GM23338 (cell line): Measurements from ENCODE around the gene PAQR6. TPM values are rescaled to one million over a fixed set of nuclear protein-coding genes. Genes with fewer than 3 reads are reported as not detected.

Source experiments
- ATAC-seq: fragments of 200-7000 bp; cut with Tn5 transposase; 3 replicates; pipeline ENCODE4 v1.9.1; 2020
- DNase-seq: peaks from one replicate; pipeline ENCODE4 v3.0.0-alpha.2; 2015; ENCODE audit warnings: low spot score
- H2AFZ ChIP-seq: fragments of 200-600 bp; sonication (generic); 2 replicates; pipeline ENCODE4 v1.8.0; 2016; ENCODE audit warnings: antibody characterized with exemption, mild to moderate bottlenecking, moderate library complexity
- H3F3A ChIP-seq: fragments of 200-600 bp; sonication (generic); replicated peaks from 2 replicates; pipeline ENCODE4 v1.8.0; 2017; ENCODE audit warnings: antibody characterized with exemption, mixed run types, low read depth
- H3K27ac ChIP-seq: fragments of 200-600 bp; sonication (generic); 2 replicates; pipeline ENCODE4 v1.6.1; 2016; ENCODE audit warnings: low read depth
- H3K27me3 ChIP-seq: fragments of 200-600 bp; sonication (generic); 2 replicates; pipeline ENCODE4 v1.8.0; 2016; ENCODE audit warnings: mild to moderate bottlenecking, mixed run types, moderate library complexity; ENCODE audit not compliant: insufficient read depth
- H3K36me3 ChIP-seq: fragments of 200-600 bp; sonication (generic); 2 replicates; pipeline ENCODE4 v1.8.0; 2016; ENCODE audit warnings: mild to moderate bottlenecking; ENCODE audit not compliant: insufficient read depth
- H3K4me1 ChIP-seq: fragments of 200-600 bp; sonication (generic); 2 replicates; pipeline ENCODE4 v1.8.0; 2016; ENCODE audit warnings: mild to moderate bottlenecking, moderate library complexity; ENCODE audit not compliant: insufficient read depth
- H3K4me2 ChIP-seq: fragments of 200-600 bp; sonication (generic); 2 replicates; pipeline ENCODE4 v1.7.1; 2017; ENCODE audit warnings: mixed run types
- H3K4me3 ChIP-seq: fragments of 200-600 bp; sonication (generic); 2 replicates; pipeline ENCODE4 v1.6.1; 2016; ENCODE audit warnings: mixed run types
- H3K79me2 ChIP-seq: fragments of 200-600 bp; sonication (generic); replicated peaks from 2 replicates; pipeline ENCODE4 v1.8.0; 2017; ENCODE audit warnings: mild to moderate bottlenecking; ENCODE audit not compliant: insufficient read depth
- H3K9me2 ChIP-seq: fragments of 200-600 bp; sonication (generic); 2 replicates; pipeline ENCODE4 v1.8.0; 2017; ENCODE audit not compliant: insufficient read depth
- H4K20me1 ChIP-seq: fragments of 200-600 bp; sonication (generic); replicated peaks from 2 replicates; pipeline ENCODE4 v1.8.0; 2017; ENCODE audit warnings: mild to moderate bottlenecking; ENCODE audit not compliant: insufficient read depth
- H3K27ac Mint-ChIP-seq: 2 replicates; pipeline ENCODE4 v1.8.0; 2020; ENCODE audit warnings: inconsistent platforms, mild to moderate bottlenecking, moderate library complexity, mixed read lengths
- H3K27me3 Mint-ChIP-seq: 3 replicates; pipeline ENCODE4 v1.8.0; 2022; ENCODE audit warnings: low read depth, mild to moderate bottlenecking, moderate library complexity, mixed read lengths, inconsistent platforms; ENCODE audit not compliant: insufficient read depth, poor library complexity
- H3K36me3 Mint-ChIP-seq: 3 replicates; pipeline ENCODE4 v1.8.0; 2021; ENCODE audit warnings: low read depth, mild to moderate bottlenecking, inconsistent platforms, moderate library complexity, mixed read lengths
- H3K4me1 Mint-ChIP-seq: 3 replicates; pipeline ENCODE4 v1.8.0; 2020; ENCODE audit warnings: mild to moderate bottlenecking, inconsistent platforms, mixed read lengths
- H3K4me3 Mint-ChIP-seq: 3 replicates; pipeline ENCODE4 v1.8.0; 2021; ENCODE audit warnings: moderate library complexity, mild to moderate bottlenecking, inconsistent platforms, mixed read lengths
- H3K9me3 Mint-ChIP-seq: 3 replicates; pipeline ENCODE4 v1.8.0; 2020; ENCODE audit warnings: moderate library complexity, mild to moderate bottlenecking, inconsistent platforms, mixed read lengths
- CREB1 ChIP-seq: fragments of 250-450 bp; sonication (Bioruptor Pico); IDR thresholded peaks from 2 replicates; pipeline ENCODE4 v1.5.0; 2020; ENCODE audit warnings: low read depth, mild to moderate bottlenecking, moderate library complexity
- EZH2 ChIP-seq: fragments of 200-600 bp; sonication (generic); IDR thresholded peaks from one replicate; pipeline ENCODE4 v1.8.0; 2017; ENCODE audit warnings: antibody characterized with exemption, mild to moderate bottlenecking, low read depth; ENCODE audit not compliant: unreplicated experiment
- EZH2phosphoT487 ChIP-seq: fragments of 200-600 bp; sonication (generic); IDR thresholded peaks from one replicate; pipeline ENCODE4 v1.8.1; 2018; ENCODE audit warnings: antibody characterized with exemption; ENCODE audit not compliant: unreplicated experiment
- JUNB ChIP-seq: IDR thresholded peaks from one replicate; pipeline ENCODE4 v1.6.1; 2016; ENCODE audit warnings: antibody characterized with exemption; ENCODE audit not compliant: unreplicated experiment
- NANOG ChIP-seq: IDR thresholded peaks from 2 replicates; pipeline ENCODE4 v1.6.1; 2016; ENCODE audit warnings: antibody characterized with exemption, borderline replicate concordance
- STAT1 ChIP-seq: IDR thresholded peaks from one replicate; pipeline ENCODE4 v1.6.1; 2016; ENCODE audit warnings: antibody characterized with exemption; ENCODE audit not compliant: unreplicated experiment
- ZNF114 ChIP-seq: fragments of 250-450 bp; sonication (Bioruptor Pico); IDR thresholded peaks from 2 replicates; pipeline ENCODE4 v1.5.0; 2020; ENCODE audit warnings: mild to moderate bottlenecking, moderate library complexity
- ZNF331 ChIP-seq: fragments of 250-450 bp; sonication (Bioruptor Pico); IDR thresholded peaks from 2 replicates; pipeline ENCODE4 v1.5.0; 2020; ENCODE audit warnings: low read depth, mild to moderate bottlenecking, moderate library complexity
- polyA plus RNA-seq: library from polyadenylated mRNA; unstranded; fragments of >200 nt; fragmentation: Nextera tagmentation; extraction: Ambion mirVana; gene quantifications from 2 replicates; pipeline ENCODE4 v1.2.1, GENCODE V29; 2016
- total RNA-seq: library from RNA; depleted of rRNA; stranded (reverse); fragments of >200 nt; shearing (Covaris generic); gene quantifications from 2 replicates; pipeline ENCODE4 v1.2.3, GENCODE V29; 2014
- TF ChIP-seq, protein P1 (sequence below): IDR thresholded peaks from 2 replicates; pipeline ENCODE4 v1.6.1; 2016; ENCODE audit warnings: antibody characterized with exemption
- TF ChIP-seq, protein P2 (sequence below), 2 experiments: fragments of 200-600 bp in 1 of 2; sonication (generic) in 1 of 2; conservative IDR thresholded peaks; 2 replicates each; pipeline versions ENCODE4 v1.5.1 to v1.6.1; 2016 to 2017; ENCODE audit warnings: antibody characterized with exemption in 2 of 2, low read depth in 2 of 2, mild to moderate bottlenecking in 2 of 2, moderate library complexity in 1 of 2
- TF ChIP-seq, protein P3 (sequence below): fragments of 250-450 bp; sonication (Bioruptor Pico); IDR thresholded peaks from 2 replicates; pipeline ENCODE4 v1.5.0; 2020; ENCODE audit warnings: mild to moderate bottlenecking, moderate library complexity
- TF ChIP-seq, protein P4 (sequence below): IDR thresholded peaks from one replicate; pipeline ENCODE4 v1.6.1; 2018; ENCODE audit warnings: antibody characterized with exemption; ENCODE audit not compliant: unreplicated experiment

The PAQR6 gene
- total and polyA plus RNA-seq, 2 experiments from 2014 or later = 2.4 to 4.2 TPM

DNA sequence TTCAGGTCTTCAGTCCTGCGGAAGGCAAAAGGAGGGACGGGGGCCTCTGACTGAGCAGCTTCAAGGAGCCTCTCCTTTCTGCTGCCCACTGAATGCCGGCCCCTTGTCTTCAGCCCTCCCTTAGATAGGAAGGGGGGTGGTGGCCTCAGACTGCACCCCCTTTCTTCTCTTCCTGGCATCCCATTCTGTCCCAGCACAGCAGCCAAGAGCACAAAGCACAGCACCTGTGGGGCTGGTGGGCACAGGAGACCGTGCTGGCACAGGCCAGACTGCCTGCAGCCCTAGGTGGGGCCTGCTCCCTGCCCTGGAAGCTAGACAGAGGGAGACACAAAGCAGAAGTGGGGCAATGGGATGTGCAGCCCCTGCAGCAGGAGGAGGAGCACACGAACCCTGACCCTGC is 1.7 kb upstream of the PAQR6 start (continued):
- TF ChIP-seq, protein P1, sequence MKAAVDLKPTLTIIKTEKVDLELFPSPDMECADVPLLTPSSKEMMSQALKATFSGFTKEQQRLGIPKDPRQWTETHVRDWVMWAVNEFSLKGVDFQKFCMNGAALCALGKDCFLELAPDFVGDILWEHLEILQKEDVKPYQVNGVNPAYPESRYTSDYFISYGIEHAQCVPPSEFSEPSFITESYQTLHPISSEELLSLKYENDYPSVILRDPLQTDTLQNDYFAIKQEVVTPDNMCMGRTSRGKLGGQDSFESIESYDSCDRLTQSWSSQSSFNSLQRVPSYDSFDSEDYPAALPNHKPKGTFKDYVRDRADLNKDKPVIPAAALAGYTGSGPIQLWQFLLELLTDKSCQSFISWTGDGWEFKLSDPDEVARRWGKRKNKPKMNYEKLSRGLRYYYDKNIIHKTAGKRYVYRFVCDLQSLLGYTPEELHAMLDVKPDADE = no peak

DNA sequence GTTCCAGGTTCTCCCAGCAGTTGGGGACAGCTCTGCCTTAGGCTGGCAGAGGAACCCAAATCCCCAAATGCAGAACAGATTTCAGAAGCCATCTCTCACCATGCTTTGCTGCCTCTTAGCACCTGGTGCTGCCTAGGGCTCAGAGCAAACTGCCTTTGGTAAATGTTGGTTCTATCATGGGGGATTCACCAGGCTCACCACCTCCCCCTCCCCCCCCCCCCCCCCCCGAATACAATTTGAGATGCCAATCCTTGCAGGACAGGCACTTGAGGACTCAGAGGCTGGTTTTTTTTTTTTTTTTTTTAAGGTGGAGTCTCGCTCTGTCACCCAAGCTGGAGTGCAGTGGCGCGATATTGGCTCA is 447 bp upstream of the PAQR6 start:
- Histone ChIP-seq H3K4me1 (peaks cover 33% of the 10 kb centered on the region), H3K36me3 (peaks cover 15% of the 10 kb centered on the region), H3K27ac (no peak overlapping the region), H4K20me1 (no peaks in the 10 kb centered on the region), H3K79me2 (no peaks in the 10 kb centered on the region), H3K4me3 (no peak overlapping the region), H3K9me2 (no peaks in the 10 kb centered on the region), H3K27me3 (no peaks in the 10 kb centered on the region), H2AFZ (no peak overlapping the region), H3F3A (peaks cover 13% of the 10 kb centered on the region), H3K4me2 (peak overlapping the region; percentile 43; the same call in 1 of the 2 replicates)
- DNase-seq (no peak), ATAC-seq (no peak)
- Mint-ChIP-seq H3K27ac (no peak overlapping the region), H3K9me3 (no peaks in the 10 kb centered on the region), H3K4me3 (no peak overlapping the region), H3K4me1 (peaks cover 34% of the 10 kb centered on the region), H3K27me3 (peaks cover 25% of the 10 kb centered on the region), H3K36me3 (peaks cover 40% of the 10 kb centered on the region)
- TF ChIP-seq, protein P2, sequence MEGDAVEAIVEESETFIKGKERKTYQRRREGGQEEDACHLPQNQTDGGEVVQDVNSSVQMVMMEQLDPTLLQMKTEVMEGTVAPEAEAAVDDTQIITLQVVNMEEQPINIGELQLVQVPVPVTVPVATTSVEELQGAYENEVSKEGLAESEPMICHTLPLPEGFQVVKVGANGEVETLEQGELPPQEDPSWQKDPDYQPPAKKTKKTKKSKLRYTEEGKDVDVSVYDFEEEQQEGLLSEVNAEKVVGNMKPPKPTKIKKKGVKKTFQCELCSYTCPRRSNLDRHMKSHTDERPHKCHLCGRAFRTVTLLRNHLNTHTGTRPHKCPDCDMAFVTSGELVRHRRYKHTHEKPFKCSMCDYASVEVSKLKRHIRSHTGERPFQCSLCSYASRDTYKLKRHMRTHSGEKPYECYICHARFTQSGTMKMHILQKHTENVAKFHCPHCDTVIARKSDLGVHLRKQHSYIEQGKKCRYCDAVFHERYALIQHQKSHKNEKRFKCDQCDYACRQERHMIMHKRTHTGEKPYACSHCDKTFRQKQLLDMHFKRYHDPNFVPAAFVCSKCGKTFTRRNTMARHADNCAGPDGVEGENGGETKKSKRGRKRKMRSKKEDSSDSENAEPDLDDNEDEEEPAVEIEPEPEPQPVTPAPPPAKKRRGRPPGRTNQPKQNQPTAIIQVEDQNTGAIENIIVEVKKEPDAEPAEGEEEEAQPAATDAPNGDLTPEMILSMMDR (conservative IDR thresholded peaks at IDR 0.05; ENCODE audit: low read depth in 2 of 2) = no peak
- TF ChIP-seq, protein P3, sequence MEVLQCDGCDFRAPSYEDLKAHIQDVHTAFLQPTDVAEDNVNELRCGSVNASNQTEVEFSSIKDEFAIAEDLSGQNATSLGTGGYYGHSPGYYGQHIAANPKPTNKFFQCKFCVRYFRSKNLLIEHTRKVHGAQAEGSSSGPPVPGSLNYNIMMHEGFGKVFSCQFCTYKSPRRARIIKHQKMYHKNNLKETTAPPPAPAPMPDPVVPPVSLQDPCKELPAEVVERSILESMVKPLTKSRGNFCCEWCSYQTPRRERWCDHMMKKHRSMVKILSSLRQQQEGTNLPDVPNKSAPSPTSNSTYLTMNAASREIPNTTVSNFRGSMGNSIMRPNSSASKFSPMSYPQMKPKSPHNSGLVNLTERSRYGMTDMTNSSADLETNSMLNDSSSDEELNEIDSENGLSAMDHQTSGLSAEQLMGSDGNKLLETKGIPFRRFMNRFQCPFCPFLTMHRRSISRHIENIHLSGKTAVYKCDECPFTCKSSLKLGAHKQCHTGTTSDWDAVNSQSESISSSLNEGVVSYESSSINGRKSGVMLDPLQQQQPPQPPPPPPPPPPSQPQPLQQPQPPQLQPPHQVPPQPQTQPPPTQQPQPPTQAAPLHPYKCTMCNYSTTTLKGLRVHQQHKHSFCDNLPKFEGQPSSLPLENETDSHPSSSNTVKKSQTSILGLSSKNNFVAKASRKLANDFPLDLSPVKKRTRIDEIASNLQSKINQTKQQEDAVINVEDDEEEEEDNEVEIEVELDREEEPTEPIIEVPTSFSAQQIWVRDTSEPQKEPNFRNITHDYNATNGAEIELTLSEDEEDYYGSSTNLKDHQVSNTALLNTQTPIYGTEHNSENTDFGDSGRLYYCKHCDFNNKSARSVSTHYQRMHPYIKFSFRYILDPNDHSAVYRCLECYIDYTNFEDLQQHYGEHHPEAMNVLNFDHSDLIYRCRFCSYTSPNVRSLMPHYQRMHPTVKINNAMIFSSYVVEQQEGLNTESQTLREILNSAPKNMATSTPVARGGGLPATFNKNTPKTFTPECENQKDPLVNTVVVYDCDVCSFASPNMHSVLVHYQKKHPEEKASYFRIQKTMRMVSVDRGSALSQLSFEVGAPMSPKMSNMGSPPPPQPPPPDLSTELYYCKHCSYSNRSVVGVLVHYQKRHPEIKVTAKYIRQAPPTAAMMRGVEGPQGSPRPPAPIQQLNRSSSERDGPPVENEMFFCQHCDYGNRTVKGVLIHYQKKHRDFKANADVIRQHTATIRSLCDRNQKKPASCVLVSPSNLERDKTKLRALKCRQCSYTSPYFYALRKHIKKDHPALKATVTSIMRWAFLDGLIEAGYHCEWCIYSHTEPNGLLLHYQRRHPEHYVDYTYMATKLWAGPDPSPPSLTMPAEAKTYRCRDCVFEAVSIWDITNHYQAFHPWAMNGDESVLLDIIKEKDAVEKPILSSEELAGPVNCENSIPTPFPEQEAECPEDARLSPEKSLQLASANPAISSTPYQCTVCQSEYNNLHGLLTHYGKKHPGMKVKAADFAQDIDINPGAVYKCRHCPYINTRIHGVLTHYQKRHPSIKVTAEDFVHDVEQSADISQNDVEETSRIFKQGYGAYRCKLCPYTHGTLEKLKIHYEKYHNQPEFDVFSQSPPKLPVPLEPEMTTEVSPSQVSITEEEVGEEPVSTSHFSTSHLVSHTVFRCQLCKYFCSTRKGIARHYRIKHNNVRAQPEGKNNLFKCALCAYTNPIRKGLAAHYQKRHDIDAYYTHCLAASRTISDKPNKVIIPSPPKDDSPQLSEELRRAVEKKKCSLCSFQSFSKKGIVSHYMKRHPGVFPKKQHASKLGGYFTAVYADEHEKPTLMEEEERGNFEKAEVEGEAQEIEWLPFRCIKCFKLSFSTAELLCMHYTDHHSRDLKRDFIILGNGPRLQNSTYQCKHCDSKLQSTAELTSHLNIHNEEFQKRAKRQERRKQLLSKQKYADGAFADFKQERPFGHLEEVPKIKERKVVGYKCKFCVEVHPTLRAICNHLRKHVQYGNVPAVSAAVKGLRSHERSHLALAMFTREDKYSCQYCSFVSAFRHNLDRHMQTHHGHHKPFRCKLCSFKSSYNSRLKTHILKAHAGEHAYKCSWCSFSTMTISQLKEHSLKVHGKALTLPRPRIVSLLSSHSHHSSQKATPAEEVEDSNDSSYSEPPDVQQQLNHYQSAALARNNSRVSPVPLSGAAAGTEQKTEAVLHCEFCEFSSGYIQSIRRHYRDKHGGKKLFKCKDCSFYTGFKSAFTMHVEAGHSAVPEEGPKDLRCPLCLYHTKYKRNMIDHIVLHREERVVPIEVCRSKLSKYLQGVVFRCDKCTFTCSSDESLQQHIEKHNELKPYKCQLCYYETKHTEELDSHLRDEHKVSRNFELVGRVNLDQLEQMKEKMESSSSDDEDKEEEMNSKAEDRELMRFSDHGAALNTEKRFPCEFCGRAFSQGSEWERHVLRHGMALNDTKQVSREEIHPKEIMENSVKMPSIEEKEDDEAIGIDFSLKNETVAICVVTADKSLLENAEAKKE (CRISPR knock-in tag) = no peak
- TF ChIP-seq ZNF114 (CRISPR knock-in tag) (no peak), NANOG (no peak), EZH2 (no peak), STAT1 (no peak), JUNB (no peak), CREB1 (no peak), EZH2phosphoT487 (no peak), ZNF331 (no peak)
- TF ChIP-seq, protein P4, sequence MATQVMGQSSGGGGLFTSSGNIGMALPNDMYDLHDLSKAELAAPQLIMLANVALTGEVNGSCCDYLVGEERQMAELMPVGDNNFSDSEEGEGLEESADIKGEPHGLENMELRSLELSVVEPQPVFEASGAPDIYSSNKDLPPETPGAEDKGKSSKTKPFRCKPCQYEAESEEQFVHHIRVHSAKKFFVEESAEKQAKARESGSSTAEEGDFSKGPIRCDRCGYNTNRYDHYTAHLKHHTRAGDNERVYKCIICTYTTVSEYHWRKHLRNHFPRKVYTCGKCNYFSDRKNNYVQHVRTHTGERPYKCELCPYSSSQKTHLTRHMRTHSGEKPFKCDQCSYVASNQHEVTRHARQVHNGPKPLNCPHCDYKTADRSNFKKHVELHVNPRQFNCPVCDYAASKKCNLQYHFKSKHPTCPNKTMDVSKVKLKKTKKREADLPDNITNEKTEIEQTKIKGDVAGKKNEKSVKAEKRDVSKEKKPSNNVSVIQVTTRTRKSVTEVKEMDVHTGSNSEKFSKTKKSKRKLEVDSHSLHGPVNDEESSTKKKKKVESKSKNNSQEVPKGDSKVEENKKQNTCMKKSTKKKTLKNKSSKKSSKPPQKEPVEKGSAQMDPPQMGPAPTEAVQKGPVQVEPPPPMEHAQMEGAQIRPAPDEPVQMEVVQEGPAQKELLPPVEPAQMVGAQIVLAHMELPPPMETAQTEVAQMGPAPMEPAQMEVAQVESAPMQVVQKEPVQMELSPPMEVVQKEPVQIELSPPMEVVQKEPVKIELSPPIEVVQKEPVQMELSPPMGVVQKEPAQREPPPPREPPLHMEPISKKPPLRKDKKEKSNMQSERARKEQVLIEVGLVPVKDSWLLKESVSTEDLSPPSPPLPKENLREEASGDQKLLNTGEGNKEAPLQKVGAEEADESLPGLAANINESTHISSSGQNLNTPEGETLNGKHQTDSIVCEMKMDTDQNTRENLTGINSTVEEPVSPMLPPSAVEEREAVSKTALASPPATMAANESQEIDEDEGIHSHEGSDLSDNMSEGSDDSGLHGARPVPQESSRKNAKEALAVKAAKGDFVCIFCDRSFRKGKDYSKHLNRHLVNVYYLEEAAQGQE = no peak
- TF ChIP-seq, protein P1 = no peak
